Thymus (tissue), 11 donors: ENCODE data around the gene CTSS. TPM values are rescaled to one million over a fixed set of nuclear protein-coding genes. Genes with fewer than 3 reads are reported as not detected.

Experiments
- DNase-seq, 9 donors: peaks; one replicate each; pipeline ENCODE4 v3.0.0-alpha.2; 2013; ENCODE audit warnings: low spot score in 9 of 9, low read depth in 6 of 9, missing footprints in 1 of 9
- H3K27ac ChIP-seq, 2 donors: one replicate each; pipeline ENCODE4 v1.5.1; 2013; ENCODE audit warnings: control low read depth in 1 of 2, low read depth in 1 of 2, low read length in 1 of 2, mild to moderate bottlenecking in 1 of 2, moderate library complexity in 1 of 2
- H3K27me3 ChIP-seq, 2 donors: one replicate each; pipeline ENCODE4 v1.5.1; 2013; ENCODE audit warnings: low read length in 1 of 2; ENCODE audit not compliant: control insufficient read depth in 2 of 2, insufficient read depth in 1 of 2
- H3K36me3 ChIP-seq, 2 donors: one replicate each; pipeline ENCODE4 v1.5.1; 2013; ENCODE audit warnings: low read length in 1 of 2, mild to moderate bottlenecking in 1 of 2, moderate library complexity in 1 of 2; ENCODE audit not compliant: control insufficient read depth in 2 of 2, insufficient read depth in 2 of 2
- H3K4me1 ChIP-seq, 2 donors: one replicate each; pipeline ENCODE4 v1.5.1; 2013; ENCODE audit warnings: low read length in 2 of 2; ENCODE audit not compliant: control insufficient read depth in 2 of 2, insufficient read depth in 2 of 2
- H3K4me3 ChIP-seq, 2 donors: one replicate each; pipeline ENCODE4 v1.5.1; 2013; ENCODE audit warnings: low read length in 2 of 2, control low read depth in 1 of 2, mild to moderate bottlenecking in 1 of 2
- H3K9me3 ChIP-seq, 2 donors: one replicate each; pipeline ENCODE4 v1.5.1; 2013; ENCODE audit warnings: low read length in 1 of 2, mild to moderate bottlenecking in 1 of 2; ENCODE audit not compliant: control insufficient read depth in 2 of 2, insufficient read depth in 1 of 2
- WGBS: extraction: QIAGEN DNeasy Blood & Tissue Kit; methylation state at CpG from one replicate; pipeline ENCODE4 v1.1.7; 2013; 5-methylcytosine and 5-hydroxymethylcytosine counted together
- polyA plus RNA-seq: library from polyadenylated mRNA; stranded (reverse); fragments of 200-250 nt; gene quantifications from one replicate; pipeline ENCODE4 v1.2.3, GENCODE V29; 2013
- total RNA-seq: library from RNA; stranded (reverse); fragments of 120-200 nt; gene quantifications from one replicate; pipeline ENCODE4 v1.2.4, GENCODE V29; 2013
- donor health status: healthy.

CTSS gene
- total and polyA plus RNA-seq, 2 donors: 84.8 to 104 TPM

GRCh38 chr1:150696590-150696989, 69.0 kb downstream of the CTSS start:
- peak overlapping the region; percentile 84 to 85 for H3K4me3 ChIP-seq
- WGBS: 1% methylated on average over 6 of the region's 6 CpGs
- H3K27ac ChIP-seq: peak overlapping the region; percentile 75 to 78
- peak in 1 of 9 donors; percentile 14 for DNase-seq
- no peaks in the 10 kb centered on the region for H3K9me3 ChIP-seq
- H3K4me1 ChIP-seq: peaks cover 2 to 3% of the 10 kb centered on the region in 2 donors
- H3K27me3 ChIP-seq: no peaks in the 10 kb centered on the region
- peaks cover 4 to 21% of the 10 kb centered on the region in 2 donors for H3K36me3 ChIP-seq

- Histone ChIP-seq H3K4me3 (peak overlapping the region; percentile 84 to 85), H3K27ac (no peak overlapping the region), H3K36me3 (peaks cover 4 to 21% of the 10 kb centered on the region in 2 donors), H3K4me1 (peaks cover 2 to 3% of the 10 kb centered on the region in 2 donors), H3K27me3 (no peaks in the 10 kb centered on the region), H3K9me3 (no peaks in the 10 kb centered on the region)
- DNase-seq: peak in 1 of 9 donors; percentile 2
- WGBS: 34% methylated on average over 1 of the region's 1 CpG
Observed at GRCh38 chr1:150696162-150696561, 69.4 kb downstream of the CTSS start.

- no peak overlapping the region for H3K4me3 ChIP-seq
- H3K4me1 ChIP-seq: peaks cover 2 to 3% of the 10 kb centered on the region in 2 donors
- DNase-seq: no peak
- WGBS: 95% methylated on average over 4 of the region's 4 CpGs
- no peaks in the 10 kb centered on the region for H3K9me3 ChIP-seq
- H3K36me3 ChIP-seq: peaks cover 4 to 28% of the 10 kb centered on the region in 2 donors
- no peak overlapping the region for H3K27ac ChIP-seq
- H3K27me3 ChIP-seq: no peaks in the 10 kb centered on the region
Observed at GRCh38 chr1:150695561-150695960, 70.0 kb downstream of the CTSS start.

DNA sequence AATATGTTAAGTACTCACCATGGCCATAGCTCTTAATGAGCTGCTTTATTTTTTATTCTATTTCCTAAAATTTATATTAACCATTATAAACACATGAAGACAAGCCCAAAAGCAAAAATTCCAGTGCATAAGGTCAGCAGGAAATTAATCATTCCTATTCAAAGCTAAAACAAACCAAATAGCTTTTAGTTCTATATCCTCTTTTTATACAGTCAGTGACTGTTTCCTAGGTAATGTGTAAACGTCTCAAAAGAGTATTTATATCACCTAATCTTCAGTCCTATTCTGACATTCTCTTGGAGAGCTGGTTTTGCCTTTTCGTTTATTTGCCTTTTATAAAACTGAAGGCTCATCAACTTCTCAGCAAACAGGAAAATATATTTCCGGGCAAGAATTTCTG, 72.9 kb downstream of the CTSS start:
- H3K27ac ChIP-seq: no peak overlapping the region
- peaks cover 9 to 40% of the 10 kb centered on the region in 2 donors for H3K36me3 ChIP-seq

DNA sequence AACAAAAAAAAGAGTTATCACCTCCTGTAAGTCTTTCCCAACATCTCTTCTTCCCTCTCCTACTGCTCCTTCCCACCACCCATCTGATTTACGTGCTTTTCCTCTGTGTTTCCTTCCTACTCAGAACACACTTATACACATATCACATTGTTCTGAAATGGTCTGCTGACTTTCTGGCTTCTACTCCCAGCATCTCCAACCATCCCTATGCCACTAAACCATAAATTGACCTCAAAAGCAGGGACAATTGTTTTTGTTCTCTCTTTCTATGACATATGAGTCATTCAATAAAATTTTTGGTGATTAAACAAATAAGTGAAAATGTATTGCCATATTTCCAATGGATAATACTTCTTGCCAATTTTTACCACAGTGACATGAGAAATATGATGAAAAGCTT, 76.8 kb downstream of the CTSS start:
- Histone ChIP-seq H3K4me3 (no peak overlapping the region), H3K27ac (no peak overlapping the region), H3K9me3 (no peaks in the 10 kb centered on the region), H3K36me3 (peaks cover 16 to 36% of the 10 kb centered on the region in 2 donors), H3K27me3 (no peaks in the 10 kb centered on the region), H3K4me1 (no peaks in the 10 kb centered on the region)
- 95% methylated on average over 1 of the region's 1 CpG for WGBS
- DNase-seq: no peak

More for the DNA sequence above, 72.9 kb downstream of the CTSS start:
- H3K9me3 ChIP-seq: no peaks in the 10 kb centered on the region
- peaks cover 2 to 3% of the 10 kb centered on the region in 2 donors for H3K4me1 ChIP-seq
- no peak overlapping the region for H3K4me3 ChIP-seq
- 94% methylated on average over 3 of the region's 3 CpGs for WGBS
- DNase-seq: no peak
- H3K27me3 ChIP-seq: no peaks in the 10 kb centered on the region

GRCh38 chr1:150686275-150686674, 79.3 kb downstream of the CTSS start:
- Histone ChIP-seq H3K9me3 (no peaks in the 10 kb centered on the region), H3K27me3 (no peaks in the 10 kb centered on the region), H3K27ac (no peak overlapping the region), H3K36me3 (peaks cover 13 to 24% of the 10 kb centered on the region in 2 donors), H3K4me3 (no peak overlapping the region), H3K4me1 (no peaks in the 10 kb centered on the region)
- WGBS: over 99% methylated on average over 3 of the region's 3 CpGs
- no peak for DNase-seq

GRCh38 chr1:150683914-150684313, 81.7 kb downstream of the CTSS start:
- no peaks in the 10 kb centered on the region for H3K9me3 ChIP-seq
- no peaks in the 10 kb centered on the region for H3K27me3 ChIP-seq
- H3K4me3 ChIP-seq: no peak overlapping the region
- peaks cover 16 to 19% of the 10 kb centered on the region in 2 donors for H3K36me3 ChIP-seq
- WGBS: 81% methylated on average over 1 of the region's 1 CpG
- no peak for DNase-seq
- no peaks in the 10 kb centered on the region for H3K4me1 ChIP-seq
- no peak overlapping the region for H3K27ac ChIP-seq

Other genes starting within 250 kb of the CTSS start
- gene ADAMTSL4, start 216.4 kb downstream of the CTSS start, total RNA-seq: 0.80 TPM
- 17.9 TPM for gene ADAMTSL4, start 216.4 kb downstream of the CTSS start, polyA plus RNA-seq
- 129 TPM for gene MCL1, start 186.2 kb downstream of the CTSS start, total RNA-seq
- 200 TPM for gene MCL1, start 186.2 kb downstream of the CTSS start, polyA plus RNA-seq
- gene ENSA, start 136.2 kb downstream of the CTSS start, total RNA-seq: 149 TPM
- gene ENSA, start 136.2 kb downstream of the CTSS start, polyA plus RNA-seq: 148 TPM
- gene GOLPH3L, start 68.6 kb downstream of the CTSS start, total RNA-seq: 12.2 TPM
- gene GOLPH3L, start 68.6 kb downstream of the CTSS start, polyA plus RNA-seq: 16.5 TPM
- gene HORMAD1, start 44.9 kb downstream of the CTSS start, total RNA-seq: 0.57 TPM
- 0.23 TPM for gene HORMAD1, start 44.9 kb downstream of the CTSS start, polyA plus RNA-seq
- gene CTSK, start 42.5 kb upstream of the CTSS start, total RNA-seq: 8.4 TPM
- 27.5 TPM for gene CTSK, start 42.5 kb upstream of the CTSS start, polyA plus RNA-seq
- gene ARNT, start 110.8 kb upstream of the CTSS start, total RNA-seq: 18.2 TPM
- gene ARNT, start 110.8 kb upstream of the CTSS start, polyA plus RNA-seq: 17.2 TPM
- 0.05 TPM for gene CTXND2, start 121.4 kb upstream of the CTSS start, total RNA-seq
- gene CTXND2, start 121.4 kb upstream of the CTSS start, polyA plus RNA-seq: 0.09 TPM
- 35.5 TPM for gene SETDB1, start 160.6 kb upstream of the CTSS start, total RNA-seq
- gene SETDB1, start 160.6 kb upstream of the CTSS start, polyA plus RNA-seq: 25.9 TPM
- 55.6 TPM for gene CERS2, start 209.1 kb upstream of the CTSS start, total RNA-seq
- gene CERS2, start 209.1 kb upstream of the CTSS start, polyA plus RNA-seq: 76.3 TPM
- gene ANXA9, start 216.5 kb upstream of the CTSS start, total RNA-seq: 0.14 TPM
- 2.1 TPM for gene ANXA9, start 216.5 kb upstream of the CTSS start, polyA plus RNA-seq
- gene MINDY1, start 241.1 kb upstream of the CTSS start, total RNA-seq: 3.5 TPM
- gene MINDY1, start 241.1 kb upstream of the CTSS start, polyA plus RNA-seq: 4.8 TPM
- gene PRUNE1, start 242.7 kb upstream of the CTSS start, total RNA-seq: 16.2 TPM
- 16.7 TPM for gene PRUNE1, start 242.7 kb upstream of the CTSS start, polyA plus RNA-seq